GM12878 (cell line): ENCODE data around the gene MISP3. TPM values are rescaled to one million over a fixed set of nuclear protein-coding genes. Genes with fewer than 3 reads are reported as not detected.

Experiments used
- ATAC-seq: fragments of 200-7000 bp; cut with Tn5 transposase; 3 replicates; pipeline ENCODE4 v1.9.1; 2020; ENCODE audit warnings: mild to moderate bottlenecking, moderate library complexity
- BruUV-seq: library from RNA; stranded (reverse); fragments of 400-500 nt; replicated peaks from 2 replicates; lab custom pipeline; 2021; lab: Mats Ljungman, UMichigan
- CTCF ChIA-PET: fragments of 300-600 bp; sonication (Branson Sonifier 250); formaldehyde crosslinking; extraction: SDS; loops from one replicate; lab custom pipeline; 2021; ENCODE audit warnings: inconsistent platforms; lab: Yijun Ruan, JAX
- POLR2A ChIA-PET: fragments of 350-600 bp; formaldehyde crosslinking; extraction: SDS; loops from one replicate; lab custom pipeline; 2021; ENCODE audit warnings: inconsistent platforms; lab: Charles Lee
- RAD21 ChIA-PET: fragments of 300-600 bp; sonication (Branson Sonifier 250); formaldehyde crosslinking; loops from one replicate; lab custom pipeline; 2023; ENCODE audit warnings: antibody characterized with exemption; ENCODE audit not compliant: unreplicated experiment; lab: Charles Lee
- SMC1A ChIA-PET: fragments of 300-600 bp; sonication (Branson Sonifier 250); formaldehyde crosslinking; loops from one replicate; lab custom pipeline; 2023; ENCODE audit not compliant: unreplicated experiment, uncharacterized antibody; lab: Charles Lee
- DNase-seq: peaks from one replicate; pipeline ENCODE4 v3.0.0-alpha.2; 2011; ENCODE audit warnings: low read depth, low spot score
- FAIRE-seq: peaks from 3 replicates; lab custom pipeline; 2011; peaks lifted over from hg19 to GRCh38; lab: Jason Lieb, UNC
- H2AFZ ChIP-seq: 2 replicates; pipeline ENCODE4 v1.6.0; 2011; ENCODE audit warnings: low read depth, low read length, control low read depth; ENCODE audit not compliant: control insufficient read depth
- H3K27ac ChIP-seq: 2 replicates; pipeline ENCODE4 v1.5.1; 2011; ENCODE audit warnings: control low read depth; ENCODE audit not compliant: control insufficient read depth, insufficient read depth
- H3K27me3 ChIP-seq, 2 experiments: replicated peaks in 1 of 2; 2 replicates each; pipeline versions ENCODE4 v1.6.0 to v1.6.1; 2011; ENCODE audit warnings: low read length in 1 of 2; ENCODE audit not compliant: control insufficient read depth in 2 of 2, insufficient read depth in 2 of 2
- H3K36me3 ChIP-seq, 2 experiments: 2 replicates each; pipeline ENCODE4 v1.5.1; 2011; ENCODE audit warnings: low read length in 1 of 2; ENCODE audit not compliant: control insufficient read depth in 2 of 2, insufficient read depth in 2 of 2
- H3K4me1 ChIP-seq: 2 replicates; pipeline ENCODE4 v1.6.1; 2011; ENCODE audit warnings: mild to moderate bottlenecking, low read length, moderate library complexity, mixed read lengths; ENCODE audit not compliant: control insufficient read depth, insufficient read depth
- H3K4me2 ChIP-seq: 2 replicates; pipeline ENCODE4 v1.6.0; 2011; ENCODE audit warnings: control low read depth; ENCODE audit not compliant: control insufficient read depth, insufficient read depth
- H3K4me3 ChIP-seq: fragments of 200-600 bp; sonication (generic); 2 replicates; pipeline ENCODE4 v1.5.1; 2016
- H3K79me2 ChIP-seq: 2 replicates; pipeline ENCODE4 v1.6.0; 2011; ENCODE audit warnings: low read length; ENCODE audit not compliant: control insufficient read depth, insufficient read depth
- H3K9ac ChIP-seq: 2 replicates; pipeline ENCODE4 v1.8.0; 2011; ENCODE audit warnings: low read length, control low read depth, mixed read lengths; ENCODE audit not compliant: control insufficient read depth, insufficient read depth
- H3K9me3 ChIP-seq: replicated peaks from 3 replicates; pipeline ENCODE4 v1.5.1; 2011; ENCODE audit warnings: mild to moderate bottlenecking, low read length; ENCODE audit not compliant: control insufficient read depth, insufficient read depth
- H4K20me1 ChIP-seq: 2 replicates; pipeline ENCODE4 v1.6.0; 2011; ENCODE audit not compliant: control insufficient read depth, insufficient read depth
- ATF7 ChIP-seq: fragments of 450-650 bp; IDR thresholded peaks from 2 replicates; pipeline ENCODE4 v1.6.1; 2016; ENCODE audit warnings: low read depth, mild to moderate bottlenecking
- CBX5 ChIP-seq: sonication (generic); IDR thresholded peaks from 2 replicates; pipeline ENCODE4 v1.6.1; 2016; ENCODE audit warnings: low read depth, moderate library complexity, mild to moderate bottlenecking, inconsistent platforms
- ELK1 ChIP-seq: IDR thresholded peaks from 2 replicates; pipeline ENCODE4 v1.6.1; 2012; ENCODE audit warnings: low read depth, low read length, improper control_type of control experiment
- IRF3 ChIP-seq: fragments of 450-650 bp; IDR thresholded peaks from 2 replicates; pipeline ENCODE4 v1.6.1; 2014; ENCODE audit warnings: mild to moderate bottlenecking
- IRF4 ChIP-seq: IDR thresholded peaks from 2 replicates; pipeline ENCODE4 v1.6.1; 2011; ENCODE audit warnings: low read depth, low read length
- IRF5 ChIP-seq: fragments of 450-650 bp; IDR thresholded peaks from 2 replicates; pipeline ENCODE4 v1.6.1; 2017; ENCODE audit warnings: borderline replicate concordance
- MTA2 ChIP-seq: fragments of 450-650 bp; IDR thresholded peaks from 2 replicates; pipeline ENCODE4 v1.6.1; 2016; ENCODE audit warnings: low read depth, mild to moderate bottlenecking, moderate library complexity
- PAX8 ChIP-seq: fragments of 450-650 bp; IDR thresholded peaks from 2 replicates; pipeline ENCODE4 v1.6.1; 2017; ENCODE audit warnings: mild to moderate bottlenecking, moderate library complexity
- POLR2AphosphoS2 ChIP-seq: IDR thresholded peaks from 2 replicates; pipeline ENCODE4 v1.6.1; 2011; ENCODE audit warnings: low read depth, mild to moderate bottlenecking, low read length, improper control_type of control experiment, moderate library complexity
- RBBP5 ChIP-seq: fragments of 200-600 bp; sonication (generic); conservative IDR thresholded peaks from 2 replicates; pipeline ENCODE4 v1.6.1; 2016
- SP1 ChIP-seq: IDR thresholded peaks from one replicate; pipeline ENCODE4 v1.6.1; 2011; ENCODE audit warnings: low read depth, low read length
- TAF1 ChIP-seq: IDR thresholded peaks from 2 replicates; pipeline ENCODE4 v1.6.1; 2011; ENCODE audit warnings: mild to moderate bottlenecking, low read depth, low read length, borderline replicate concordance
- USF2 ChIP-seq: IDR thresholded peaks from 2 replicates; pipeline ENCODE4 v1.6.1; 2011; ENCODE audit warnings: low read depth, low read length, improper control_type of control experiment, borderline replicate concordance
- ZSCAN29 ChIP-seq: fragments of 450-650 bp; IDR thresholded peaks from 2 replicates; pipeline ENCODE4 v1.6.1; 2017; ENCODE audit warnings: mild to moderate bottlenecking, moderate library complexity
- WGBS: methylation state at CpG from one replicate; pipeline ENCODE4 v1.1.6; 2016; ENCODE audit warnings: low lambda C conversion rate; ENCODE audit not compliant: insufficient replicate concordance, insufficient coverage; ENCODE audit errors: missing lambda C conversion rate; 5-methylcytosine and 5-hydroxymethylcytosine counted together
- in situ Hi-C: fragments of 300-500 bp; cut with MboI; formaldehyde crosslinking; loops from 9 replicates; pipeline ENCODE4 v1.14.3; 2018; ENCODE audit warnings: mixed read lengths
- intact Hi-C: fragments of 100-400 bp; cut with micrococcal nuclease; formaldehyde crosslinking; loops from one replicate; pipeline ENCODE4 v1.14.2; 2022; ENCODE audit not compliant: unreplicated experiment
- polyA plus RNA-seq, 11 experiments: library from polyadenylated mRNA; depleted of rRNA in 4 of 11; unstranded in 6 of 11; stranded (reverse) in 5 of 11; fragments of >200 nt; fragmentation: Nextera tagmentation in 4 of 11; fragmentation: Illumina TruSeq in 1 of 11; extraction: Ambion mirVana in 4 of 11; extraction: Trizol in 1 of 11; gene quantifications; 1 replicate in 1 of 11; 2 replicates in 10 of 11; pipeline versions ENCODE4 v1.2.1 to v1.2.3, GENCODE V29; 2011 to 2016; ENCODE audit warnings: inconsistent platforms in 2 of 11, missing spikeins in 2 of 11, low read depth in 1 of 11
- total RNA-seq, 4 experiments: library from RNA; depleted of rRNA in 3 of 4; stranded (reverse); fragments of >200 nt in 3 of 4; fragmentation: Illumina TruSeq in 1 of 4; extraction: Trizol in 1 of 4; gene quantifications; 2 replicates each; pipeline versions ENCODE4 v1.2.1 to v1.2.3, GENCODE V29; 2013 to 2021
- TF ChIP-seq, protein P1 (sequence below): fragments of 450-650 bp; formaldehyde crosslinking; IDR thresholded peaks from 2 replicates; pipeline ENCODE4 v1.5.0; 2022; ENCODE audit warnings: mild to moderate bottlenecking, missing genetic modification characterization

The MISP3 gene
- total and polyA plus RNA-seq, 10 of the 15 experiments (the other 5 are each of a cell fraction or from before 2014, with no cell fraction given), result 0.07 to 1.4 (median 0.64) TPM

DNA sequence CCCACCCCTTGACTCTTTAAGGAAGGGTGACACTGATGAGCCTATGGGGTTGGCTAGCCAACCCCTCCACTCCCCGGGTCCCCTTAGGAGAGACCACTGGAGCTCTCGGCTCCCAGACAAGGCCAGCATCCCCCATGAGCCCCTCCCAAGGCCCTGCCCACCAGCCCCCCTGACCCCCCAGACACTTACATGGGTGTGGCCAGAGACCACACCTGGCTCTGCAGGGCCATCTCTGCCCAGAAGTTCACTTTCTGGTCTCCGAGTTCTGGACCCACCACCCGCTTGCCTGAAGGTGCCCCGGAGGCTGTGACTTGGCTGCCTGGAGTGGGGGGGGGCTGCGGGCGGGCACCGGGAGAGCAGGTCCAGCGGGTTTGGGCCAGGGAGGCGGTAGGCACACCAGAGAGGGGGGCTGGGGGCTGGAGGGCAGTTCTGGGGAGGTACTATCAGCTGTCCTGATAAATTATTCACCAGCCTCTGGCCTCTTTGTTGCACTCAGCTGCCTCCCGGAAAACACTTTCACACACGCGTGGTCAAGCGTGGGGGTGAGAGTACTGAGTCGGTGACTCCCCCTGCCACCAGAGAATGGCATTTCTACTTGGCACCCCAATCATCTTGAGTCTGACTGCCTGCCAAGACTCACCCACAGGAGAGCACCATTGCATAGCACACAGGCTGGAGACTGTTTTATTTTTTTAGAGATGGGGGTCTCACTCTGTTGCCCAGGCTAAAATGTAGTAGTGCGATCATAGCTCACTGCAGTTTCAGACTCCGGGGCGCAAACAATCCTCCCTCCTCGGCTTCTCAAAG is 10.6 kb upstream of the MISP3 start, which contains the start of gene PALM3:
TSS of gene PALM3 (minus strand) at position 326 of the 807 bp plus-strand sequence. CDS start at position 230, 96 bp downstream.
- FAIRE-seq, result no peak
- peaks cover 0 to 6% of the 10 kb centered on the region in 2 experiments for H3K27me3 ChIP-seq
- no peaks in the 10 kb centered on the region for H3K79me2 ChIP-seq
- in situ Hi-C loops, result loop anchor here (25.0 kb wide), 1 partner anchor 775 kb away; no protein-coding TSS in a partner anchor
- POLR2A ChIA-PET, result no interaction called here
- H3K4me2 ChIP-seq, result no peak within 1 kb of the TSS
- no peak within 1 kb of the TSS for H3K4me3 ChIP-seq
- H3K9me3 ChIP-seq, result no peaks in the 10 kb centered on the region
- CTCF ChIA-PET, result interaction anchor here (1.3 to 5.3 kb wide), 7 partner anchors 9 to 182 kb away, joined by 3 to 110 read pairs (median 31); partner anchors contain the start of genes ASF1B and MISP3
- SMC1A ChIA-PET, result no interaction called here
- no peak within 1 kb of the TSS for H3K9ac ChIP-seq
- ATAC-seq, result no peak; the same call in 1 of the 3 replicates
- WGBS, result 69% methylated on average over 14 of the region's 19 CpGs
- H3K36me3 ChIP-seq, result no peaks in the 10 kb centered on the region
- DNase-seq, result no peak
- RAD21 ChIA-PET, result no interaction called here
- intact Hi-C loops, result no loop called here
- no peaks in the 10 kb centered on the region for H3K4me1 ChIP-seq
- H2AFZ ChIP-seq, result no peak within 1 kb of the TSS
- H4K20me1 ChIP-seq, result no peaks in the 10 kb centered on the region; the same call in 1 of the 2 replicates
- BruUV-seq, result no TSS peak
- H3K27ac ChIP-seq, result no peak within 1 kb of the TSS
- no peak for TF ChIP-seq RBBP5
- TF ChIP-seq IRF3, result no peak
- TF ChIP-seq ELK1, result no peak
- no peak for TF ChIP-seq POLR2AphosphoS2
- no peak for TF ChIP-seq ZSCAN29
- TF ChIP-seq TAF1, result no peak
- TF ChIP-seq ATF7, result no peak
- TF ChIP-seq MTA2, result no peak
- no peak for TF ChIP-seq SP1
- no peak for TF ChIP-seq CBX5
- TF ChIP-seq, protein P1, sequence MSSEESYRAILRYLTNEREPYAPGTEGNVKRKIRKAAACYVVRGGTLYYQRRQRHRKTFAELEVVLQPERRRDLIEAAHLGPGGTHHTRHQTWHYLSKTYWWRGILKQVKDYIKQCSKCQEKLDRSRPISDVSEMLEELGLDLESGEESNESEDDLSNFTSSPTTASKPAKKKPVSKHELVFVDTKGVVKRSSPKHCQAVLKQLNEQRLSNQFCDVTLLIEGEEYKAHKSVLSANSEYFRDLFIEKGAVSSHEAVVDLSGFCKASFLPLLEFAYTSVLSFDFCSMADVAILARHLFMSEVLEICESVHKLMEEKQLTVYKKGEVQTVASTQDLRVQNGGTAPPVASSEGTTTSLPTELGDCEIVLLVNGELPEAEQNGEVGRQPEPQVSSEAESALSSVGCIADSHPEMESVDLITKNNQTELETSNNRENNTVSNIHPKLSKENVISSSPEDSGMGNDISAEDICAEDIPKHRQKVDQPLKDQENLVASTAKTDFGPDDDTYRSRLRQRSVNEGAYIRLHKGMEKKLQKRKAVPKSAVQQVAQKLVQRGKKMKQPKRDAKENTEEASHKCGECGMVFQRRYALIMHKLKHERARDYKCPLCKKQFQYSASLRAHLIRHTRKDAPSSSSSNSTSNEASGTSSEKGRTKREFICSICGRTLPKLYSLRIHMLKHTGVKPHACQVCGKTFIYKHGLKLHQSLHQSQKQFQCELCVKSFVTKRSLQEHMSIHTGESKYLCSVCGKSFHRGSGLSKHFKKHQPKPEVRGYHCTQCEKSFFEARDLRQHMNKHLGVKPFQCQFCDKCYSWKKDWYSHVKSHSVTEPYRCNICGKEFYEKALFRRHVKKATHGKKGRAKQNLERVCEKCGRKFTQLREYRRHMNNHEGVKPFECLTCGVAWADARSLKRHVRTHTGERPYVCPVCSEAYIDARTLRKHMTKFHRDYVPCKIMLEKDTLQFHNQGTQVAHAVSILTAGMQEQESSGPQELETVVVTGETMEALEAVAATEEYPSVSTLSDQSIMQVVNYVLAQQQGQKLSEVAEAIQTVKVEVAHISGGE (CRISPR knock-in tag), result no peak
- TF ChIP-seq IRF5, result no peak
- TF ChIP-seq USF2, result no peak
- TF ChIP-seq IRF4, result no peak
- TF ChIP-seq PAX8, result no peak
